HG02763 (cell line): Measurements from ENCODE around the gene PVRIG.
"Not testable (repeated sequence)": the region's sequence is repeated elsewhere in the genome, so short reads cannot be mapped to it uniquely, and the experiment has no call there.

Experiments used
- ATAC-seq: cut with Tn5 transposase; IDR thresholded peaks from one replicate; pipeline ENCODE4 v1.9.1; 2021; ENCODE audit warnings: mild to moderate bottlenecking, moderate library complexity; ENCODE audit not compliant: unreplicated experiment

PVRIG gene

GRCh38 chr7:100192969-100193368 lies 26.8 kb upstream of the PVRIG start:
- no peak for ATAC-seq

DNA sequence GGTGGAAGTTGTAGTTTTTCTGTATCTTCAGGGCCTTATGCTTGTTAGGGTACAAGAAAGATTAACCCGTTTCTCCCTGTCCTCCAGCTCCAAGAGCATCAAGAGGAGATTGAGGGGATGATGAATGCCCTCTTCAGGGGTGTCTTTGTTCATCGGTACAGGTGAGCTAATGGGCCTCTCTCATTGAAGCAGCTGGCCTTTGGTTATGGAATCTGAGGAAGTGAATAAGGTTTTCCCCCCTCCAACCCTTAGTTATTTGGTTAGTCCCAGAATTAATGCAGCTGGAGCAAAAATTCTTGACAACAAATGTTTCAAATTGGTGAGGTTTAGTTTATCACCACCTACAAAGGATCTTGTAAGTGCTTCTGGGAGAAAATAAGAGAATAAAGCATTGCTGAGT lies 24.5 kb upstream of the PVRIG start:
- ATAC-seq, result no peak

DNA sequence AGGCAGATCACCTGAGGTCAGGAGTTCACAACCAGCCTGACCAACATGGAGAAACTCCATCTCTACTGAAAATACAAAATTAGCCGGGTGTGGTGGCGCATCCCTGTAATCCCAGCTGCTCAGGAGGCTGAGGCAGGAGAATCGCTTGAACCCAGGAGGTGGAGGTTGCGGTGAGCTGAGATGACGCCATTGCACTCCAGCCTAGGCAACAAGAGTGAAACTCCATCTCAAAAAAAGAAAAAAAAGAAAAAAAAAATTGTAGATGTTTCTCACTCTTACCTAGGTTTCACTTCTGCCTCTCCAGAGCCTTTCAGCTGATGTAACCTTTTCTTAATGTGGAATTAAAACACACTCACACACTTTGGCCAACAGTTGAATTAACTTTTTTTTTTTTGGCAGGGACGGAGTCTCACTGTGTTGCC lies 23.8 kb upstream of the PVRIG start:
- ATAC-seq, result not testable (repeated sequence)

DNA sequence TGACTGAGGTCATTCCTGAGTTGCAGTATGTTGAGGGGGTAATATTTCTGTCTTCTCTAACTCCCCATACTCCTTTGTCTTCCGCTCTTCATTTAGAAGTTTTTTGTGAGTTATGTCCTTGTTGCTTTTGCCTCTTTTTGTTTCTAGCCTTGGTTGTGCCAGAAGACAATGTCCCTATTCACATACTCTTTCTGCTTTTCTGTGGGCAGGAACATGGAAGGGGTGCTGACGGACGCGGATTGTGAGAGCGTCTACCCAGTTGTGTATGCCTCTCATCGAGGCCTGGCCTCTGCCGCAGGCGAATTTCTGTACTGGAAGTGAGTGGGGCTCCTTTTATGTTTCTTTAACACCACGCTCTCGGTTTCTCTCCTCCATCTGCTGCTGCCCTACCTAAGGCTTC lies 21.5 kb upstream of the PVRIG start:
- no peak for ATAC-seq

DNA sequence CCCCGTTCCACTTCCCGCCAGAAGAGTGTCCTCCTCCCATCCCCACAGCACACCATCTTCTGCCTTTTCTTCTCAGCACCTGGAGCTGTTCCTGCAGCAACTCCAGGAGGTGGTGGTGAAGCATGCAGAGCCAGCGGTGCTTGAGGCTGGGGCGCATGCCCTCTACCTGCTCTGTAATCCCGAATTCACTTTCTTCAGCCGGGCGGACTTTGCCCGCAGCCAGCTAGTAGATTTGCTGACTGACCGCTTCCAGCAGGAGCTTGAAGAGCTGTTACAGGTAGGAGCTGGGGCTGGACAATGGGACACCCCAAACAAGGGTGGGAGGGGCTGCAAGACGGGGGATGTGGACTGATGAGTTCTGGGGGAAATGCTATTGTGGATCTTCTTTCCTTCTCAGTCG lies 19.1 kb upstream of the PVRIG start:
- no peak for ATAC-seq

GRCh38 chr7:100204454-100204853 lies 15.3 kb upstream of the PVRIG start:
- no peak for ATAC-seq

DNA sequence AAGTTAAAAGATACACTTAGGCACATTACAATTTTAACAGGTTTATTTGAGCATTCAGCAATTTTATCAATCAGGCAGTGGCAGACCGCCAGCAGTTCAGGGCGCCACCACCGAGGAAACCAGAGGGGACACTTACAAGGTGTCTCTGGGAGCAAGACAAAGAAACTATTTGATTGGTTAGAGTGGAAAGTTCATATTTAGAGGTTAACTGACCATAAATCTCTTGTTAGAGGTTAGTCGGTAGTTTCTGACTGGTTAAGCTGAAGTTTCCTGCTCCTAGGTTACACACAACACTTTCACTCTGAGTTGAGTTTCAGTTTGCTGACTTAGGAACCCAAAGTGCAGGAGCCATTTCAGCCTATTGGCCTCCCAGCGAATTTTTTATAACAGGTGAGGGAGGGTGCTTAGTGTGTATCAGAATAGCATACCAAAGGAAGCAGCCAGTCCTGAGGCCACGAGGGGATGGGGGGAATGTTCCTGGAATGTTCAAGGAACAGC lies 10.8 kb upstream of the PVRIG start:
- ATAC-seq, result no peak

GRCh38 chr7:100209493-100209892 lies 10.3 kb upstream of the PVRIG start:
- ATAC-seq, result no peak

GRCh38 chr7:100210805-100211204 lies 8.9 kb upstream of the PVRIG start:
- no peak for ATAC-seq

- no peak for ATAC-seq
These were observed 8.4 kb upstream of the PVRIG start for GRCh38 chr7:100211342-100211780.

- no peak for ATAC-seq
These were observed 7.0 kb upstream of the PVRIG start for GRCh38 chr7:100212631-100213286.

DNA sequence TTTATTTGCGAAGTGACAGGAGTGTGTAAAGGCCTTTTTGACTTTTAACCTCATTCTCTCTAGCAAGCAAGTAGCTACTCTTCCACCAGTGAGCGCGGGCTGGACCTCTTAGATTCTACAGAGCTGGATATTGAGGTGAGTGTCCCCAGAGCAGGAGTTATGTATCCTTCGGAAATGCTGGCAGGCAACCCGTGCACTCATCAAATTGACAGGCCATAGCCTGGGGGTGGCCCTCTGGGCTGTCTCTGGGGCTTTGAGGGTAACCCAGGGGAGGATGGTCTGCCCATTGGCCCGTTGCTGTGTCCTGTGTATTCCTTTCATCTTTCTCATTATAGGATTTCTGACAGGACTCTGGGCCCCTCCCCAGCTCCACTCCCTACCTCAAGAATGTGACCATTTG lies 6.1 kb upstream of the PVRIG start:
- ATAC-seq, result no peak

- ATAC-seq, result not testable (repeated sequence)
These were observed 5.4 kb upstream of the PVRIG start for GRCh38 chr7:100214356-100214755.

DNA sequence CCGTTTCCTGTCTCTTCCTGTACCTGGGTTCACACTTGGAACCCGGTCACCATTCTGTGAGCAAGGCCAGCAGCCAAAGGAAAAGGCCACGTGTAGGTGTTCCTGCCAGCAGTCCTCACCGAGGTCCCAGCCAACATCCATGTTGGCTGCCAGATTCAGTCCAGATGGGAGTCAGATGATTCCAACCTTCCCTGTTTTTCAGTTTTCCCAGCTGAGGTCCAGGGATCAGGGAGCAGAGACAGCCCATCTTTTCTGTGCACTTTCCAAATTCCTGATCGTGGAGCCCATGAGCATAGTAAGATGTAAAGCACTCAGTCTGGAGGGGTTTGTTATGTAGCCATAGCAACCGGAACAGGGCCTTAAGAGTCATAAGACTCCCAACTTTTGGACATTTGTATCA lies 3.9 kb upstream of the PVRIG start:
- ATAC-seq, result no peak

DNA sequence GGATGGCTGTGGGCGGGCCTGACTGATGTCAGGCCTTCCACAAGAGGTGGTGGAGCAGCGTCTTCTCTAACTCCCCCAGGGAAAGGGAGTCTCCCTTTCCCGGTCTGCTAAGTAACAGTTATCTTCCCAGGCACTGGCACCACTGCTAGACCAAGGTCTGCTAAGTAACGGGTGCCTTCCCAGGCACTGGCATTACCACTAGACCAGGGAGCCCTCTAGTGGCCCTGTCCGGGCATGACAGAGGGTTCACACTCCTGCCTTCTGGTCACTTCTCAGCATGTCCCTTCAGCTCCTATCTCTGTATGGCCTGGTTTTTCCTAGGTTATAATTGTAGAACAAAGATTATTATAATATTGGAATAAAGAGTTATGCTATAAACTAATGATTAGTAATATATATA lies 1.8 kb upstream of the PVRIG start:
- peak; percentile 8 for ATAC-seq

DNA sequence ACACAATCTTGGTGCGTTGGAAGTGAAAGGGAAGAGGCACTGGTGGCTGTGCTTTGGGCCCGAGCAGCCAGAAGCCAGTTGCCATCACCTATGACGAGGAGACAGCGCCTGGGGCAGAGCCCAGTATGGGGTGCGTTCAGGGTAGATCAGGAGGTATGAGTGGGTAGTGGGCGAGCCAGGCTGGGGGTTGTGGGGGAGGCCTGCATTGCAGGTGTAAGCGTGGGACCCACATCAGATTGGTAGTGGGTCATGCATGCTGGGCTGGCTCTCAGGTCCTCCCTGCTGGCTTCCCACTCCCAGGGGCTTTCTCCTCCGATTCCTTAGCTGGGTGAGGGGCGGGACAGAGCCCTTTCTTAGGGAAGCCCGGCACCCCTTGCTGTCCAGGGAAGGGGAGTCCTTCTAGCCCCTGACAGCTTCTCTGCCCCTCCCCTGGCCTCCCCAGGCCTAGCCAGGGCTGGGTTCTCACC lies 445 bp upstream of the PVRIG start:
- no peak for ATAC-seq

DNA sequence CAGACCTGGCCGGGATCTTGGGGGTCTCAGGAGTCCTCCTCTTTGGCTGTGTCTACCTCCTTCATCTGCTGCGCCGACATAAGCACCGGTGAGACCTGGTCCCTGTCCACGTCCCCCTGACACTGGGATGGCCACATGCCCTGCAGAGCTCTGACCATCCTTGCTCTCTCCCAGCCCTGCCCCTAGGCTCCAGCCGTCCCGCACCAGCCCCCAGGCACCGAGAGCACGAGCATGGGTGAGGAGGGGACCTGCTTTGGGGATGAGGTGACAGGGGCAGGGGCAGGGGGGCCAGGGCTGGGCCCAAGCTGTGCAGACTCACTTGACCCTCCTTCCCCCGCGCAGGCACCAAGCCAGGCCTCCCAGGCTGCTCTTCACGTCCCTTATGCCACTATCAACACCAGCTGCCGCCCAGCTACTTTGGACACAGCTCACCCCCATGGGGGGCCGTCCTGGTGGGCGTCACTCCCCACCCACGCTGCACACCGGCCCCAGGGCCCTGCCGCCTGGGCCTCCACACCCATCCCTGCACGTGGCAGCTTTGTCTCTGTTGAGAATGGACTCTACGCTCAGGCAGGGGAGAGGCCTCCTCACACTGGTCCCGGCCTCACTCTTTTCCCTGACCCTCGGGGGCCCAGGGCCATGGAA lies 959 bp downstream of the PVRIG start:
- peak; percentile 6 for ATAC-seq

GRCh38 chr7:100221231-100221718 lies 1.5 kb downstream of the PVRIG start:
- ATAC-seq, result peak; percentile 45

- no peak for ATAC-seq
These were observed 2.2 kb downstream of the PVRIG start for GRCh38 chr7:100221767-100222444.

GRCh38 chr7:100222445-100223132 lies 2.8 kb downstream of the PVRIG start:
- no peak for ATAC-seq

DNA sequence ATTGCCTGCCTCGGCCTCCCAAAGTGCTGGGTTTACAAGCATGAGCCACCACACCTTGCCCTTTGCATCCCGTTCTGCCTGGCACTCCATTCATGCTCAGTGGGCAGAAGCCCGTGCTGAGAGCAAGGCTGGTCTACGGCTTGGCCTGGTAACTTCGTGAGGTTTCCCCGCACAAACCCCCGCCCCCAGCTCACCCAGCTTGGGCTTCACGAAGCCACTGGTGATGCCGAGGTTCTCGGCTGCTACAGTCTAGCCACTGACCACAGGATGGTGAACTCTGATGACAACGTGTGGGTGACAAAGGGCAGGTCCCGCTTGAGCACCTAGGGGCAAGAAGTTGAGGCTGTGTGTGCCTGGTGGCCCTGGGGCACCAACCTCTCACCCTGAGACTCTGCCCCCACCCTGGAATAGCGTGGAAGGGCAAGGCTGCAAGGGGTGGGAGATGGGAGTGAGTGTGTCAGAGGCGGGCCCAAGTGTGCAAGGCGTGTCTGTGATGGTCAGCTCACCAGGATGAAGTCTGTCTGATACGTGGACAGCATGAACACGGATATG lies 3.7 kb downstream of the PVRIG start:
- ATAC-seq, result not testable (repeated sequence)
